HS-5 (cell line): ENCODE results near the gene IL17RE.
"Not testable (repeated sequence)": the region's sequence is repeated elsewhere in the genome, so short reads cannot be mapped to it uniquely, and the experiment has no call there.

Source experiments
- DNase-seq: peaks from one replicate; pipeline ENCODE4 v3.0.0-alpha.2; 2012; ENCODE audit warnings: low read depth

The IL17RE gene, protein sequence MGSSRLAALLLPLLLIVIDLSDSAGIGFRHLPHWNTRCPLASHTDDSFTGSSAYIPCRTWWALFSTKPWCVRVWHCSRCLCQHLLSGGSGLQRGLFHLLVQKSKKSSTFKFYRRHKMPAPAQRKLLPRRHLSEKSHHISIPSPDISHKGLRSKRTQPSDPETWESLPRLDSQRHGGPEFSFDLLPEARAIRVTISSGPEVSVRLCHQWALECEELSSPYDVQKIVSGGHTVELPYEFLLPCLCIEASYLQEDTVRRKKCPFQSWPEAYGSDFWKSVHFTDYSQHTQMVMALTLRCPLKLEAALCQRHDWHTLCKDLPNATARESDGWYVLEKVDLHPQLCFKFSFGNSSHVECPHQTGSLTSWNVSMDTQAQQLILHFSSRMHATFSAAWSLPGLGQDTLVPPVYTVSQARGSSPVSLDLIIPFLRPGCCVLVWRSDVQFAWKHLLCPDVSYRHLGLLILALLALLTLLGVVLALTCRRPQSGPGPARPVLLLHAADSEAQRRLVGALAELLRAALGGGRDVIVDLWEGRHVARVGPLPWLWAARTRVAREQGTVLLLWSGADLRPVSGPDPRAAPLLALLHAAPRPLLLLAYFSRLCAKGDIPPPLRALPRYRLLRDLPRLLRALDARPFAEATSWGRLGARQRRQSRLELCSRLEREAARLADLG

GRCh38 chr3:9902372-9903237 lies at the start of gene IL17RE:
Gene IL17RE, plus strand, starts transcription at chr3:9902848. Its CDS starts 85 bp downstream, at chr3:9902933.
- DNase-seq = no peak

GRCh38 chr3:9854291-9854940 lies 48.2 kb upstream of the IL17RE start:
- DNase-seq = not testable (repeated sequence)

- DNase-seq = no peak
Observed at GRCh38 chr3:9855594-9855993, 47.1 kb upstream of the IL17RE start.

GRCh38 chr3:9859530-9860025 lies 43.1 kb upstream of the IL17RE start:
- no peak for DNase-seq

DNA sequence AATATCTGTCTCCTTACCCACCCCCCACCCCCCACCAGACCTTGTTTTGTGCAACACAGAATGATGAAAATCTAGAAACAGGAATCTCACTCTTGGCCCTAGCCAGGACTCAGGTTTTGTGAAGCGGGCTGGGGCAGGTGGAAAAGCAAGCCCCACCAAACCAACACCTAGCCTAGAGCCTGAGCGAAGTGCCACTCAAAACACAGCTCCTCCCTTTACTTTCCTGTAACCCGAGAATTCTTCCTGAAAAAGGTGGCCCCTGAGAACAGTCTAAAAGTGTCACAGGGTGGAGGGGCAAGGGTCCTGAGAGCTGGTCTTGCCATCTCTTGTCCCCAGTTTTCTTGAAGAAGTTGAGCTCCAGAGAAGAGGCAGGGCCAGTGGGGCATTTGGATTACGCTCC lies 41.4 kb upstream of the IL17RE start:
- DNase-seq = no peak

DNA sequence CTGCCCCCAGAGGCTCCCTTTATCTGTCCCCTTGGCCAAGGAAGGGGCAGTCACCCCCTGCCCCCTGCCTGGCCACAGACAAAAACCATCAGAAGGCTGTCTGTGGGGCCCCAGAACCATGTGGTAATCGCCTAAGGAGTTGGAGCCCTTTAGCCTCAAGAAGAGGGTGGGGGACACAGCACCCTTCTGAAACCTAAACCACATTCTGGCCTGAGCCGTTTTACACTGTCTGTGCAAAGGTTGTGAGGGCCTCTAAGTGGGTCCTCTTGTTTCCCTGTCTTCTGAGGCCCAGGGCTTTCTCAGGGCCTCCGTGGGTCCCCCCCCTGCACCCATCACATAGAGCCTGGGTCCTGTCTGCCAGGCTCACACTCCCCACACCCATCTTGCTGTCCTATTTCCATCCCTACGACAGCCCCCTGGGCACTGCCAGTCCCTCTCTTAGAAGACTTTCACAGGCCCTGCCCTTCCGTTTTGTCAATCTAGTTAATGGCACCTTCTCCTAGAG lies 41.0 kb upstream of the IL17RE start:
- no peak for DNase-seq

GRCh38 chr3:9862391-9863057 lies 40.1 kb upstream of the IL17RE start:
- no peak for DNase-seq

DNA sequence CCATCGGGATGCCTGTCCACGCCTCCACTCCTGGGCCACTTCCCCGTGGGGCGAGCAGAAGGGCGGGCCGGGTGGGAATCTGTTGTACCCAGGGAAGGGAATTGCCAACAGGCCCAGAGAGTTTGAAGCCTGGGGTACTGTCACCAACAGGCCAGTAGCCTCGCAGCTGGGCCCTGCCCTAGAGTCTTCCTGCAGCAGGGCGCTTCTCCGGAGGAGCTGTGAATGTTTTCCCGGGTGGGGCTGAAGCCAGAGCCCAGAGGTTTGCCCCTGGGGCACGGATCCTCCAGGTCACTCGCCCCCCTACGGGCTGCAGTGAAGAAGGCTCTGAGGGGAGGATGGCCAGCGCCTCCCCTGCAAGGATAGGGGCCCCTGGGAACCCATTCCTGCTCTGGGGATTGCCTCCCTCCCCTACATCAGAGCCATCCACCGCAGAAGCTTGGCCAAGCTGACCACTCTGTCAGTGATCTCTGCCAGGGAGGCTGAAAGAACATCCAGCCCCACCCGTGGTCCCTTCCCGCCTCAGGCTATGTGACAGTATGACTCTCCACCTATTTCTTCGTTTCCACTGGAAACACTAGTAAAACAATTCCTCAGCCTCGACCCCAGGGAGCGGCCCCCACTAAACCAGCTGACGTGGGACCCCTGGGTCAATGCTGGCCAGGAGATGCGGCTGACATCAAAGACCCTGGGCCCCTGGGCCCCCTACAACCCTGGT lies 39.4 kb upstream of the IL17RE start:
- DNase-seq = no peak

GRCh38 chr3:9864200-9864927 lies 38.3 kb upstream of the IL17RE start:
- no peak for DNase-seq

DNA sequence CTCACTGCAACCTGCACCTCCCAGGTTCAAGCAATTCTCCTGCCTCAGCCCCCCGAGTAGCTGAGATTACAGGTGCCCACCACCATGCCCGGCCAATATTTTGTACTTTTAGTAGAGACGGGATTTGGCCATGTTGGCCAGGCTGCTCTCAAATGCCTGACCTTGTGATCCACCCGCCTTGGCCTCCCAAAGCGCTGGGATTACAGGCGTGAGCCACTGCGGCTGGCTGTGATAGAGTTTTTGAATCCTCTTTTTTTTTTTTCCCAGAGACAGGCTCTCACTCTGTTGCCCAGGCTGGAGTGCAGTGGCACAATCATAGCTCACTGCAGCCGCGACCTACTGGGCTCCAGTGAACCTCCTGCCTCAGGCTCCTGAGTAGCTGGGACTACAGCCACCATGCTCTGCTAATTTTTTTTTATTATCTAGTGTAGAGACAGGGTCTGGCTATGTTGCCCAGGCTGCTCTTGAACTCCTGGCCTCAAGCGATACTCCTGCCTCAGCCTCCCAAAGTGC lies 37.5 kb upstream of the IL17RE start:
- not testable (repeated sequence) for DNase-seq

DNA sequence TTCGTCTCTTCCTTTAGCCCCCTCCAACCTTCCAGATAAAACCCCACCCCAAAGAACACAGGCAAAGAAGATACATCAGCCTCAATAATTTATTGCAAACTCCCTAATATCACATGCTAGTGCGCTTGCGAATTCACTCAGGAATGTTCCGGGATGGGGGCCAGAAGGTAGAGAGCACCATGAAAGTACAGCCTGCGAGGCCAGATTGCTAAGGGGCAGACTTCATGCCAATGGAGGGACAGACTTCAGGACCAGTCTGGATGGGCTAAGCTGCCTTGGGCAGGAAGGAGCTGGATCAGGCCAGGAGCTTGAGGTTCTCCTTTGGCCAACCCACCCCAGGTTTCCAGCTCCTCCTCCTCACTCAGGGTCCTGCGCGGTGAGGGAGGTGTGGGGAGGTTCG lies 36.0 kb upstream of the IL17RE start:
- no peak for DNase-seq

GRCh38 chr3:9867106-9867505 lies 35.5 kb upstream of the IL17RE start:
- no peak for DNase-seq

DNA sequence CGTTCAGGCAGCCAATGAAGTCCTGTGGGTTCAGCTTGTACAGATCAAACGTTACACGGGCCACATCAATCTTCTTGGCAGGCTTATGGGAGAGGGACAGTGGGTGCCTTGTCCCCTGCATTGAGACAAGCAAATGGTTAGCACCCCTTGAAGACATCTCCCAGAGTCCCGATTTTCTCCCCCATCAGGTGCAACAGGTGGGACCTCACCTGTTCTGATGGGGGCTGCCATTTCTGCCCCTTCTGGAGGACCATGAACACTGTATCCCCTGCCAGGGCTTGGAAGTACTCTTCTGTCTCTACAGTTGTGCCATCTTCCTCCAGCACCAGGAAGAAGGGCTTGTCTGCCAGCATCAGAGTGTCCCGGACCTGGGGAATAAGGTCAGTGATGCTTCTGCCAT lies 32.7 kb upstream of the IL17RE start:
- DNase-seq = no peak

- DNase-seq = peak; percentile 55
Observed at GRCh38 chr3:9870978-9871377, 31.7 kb upstream of the IL17RE start.

- not testable (repeated sequence) for DNase-seq
Observed at GRCh38 chr3:9872067-9872466, 30.6 kb upstream of the IL17RE start.

GRCh38 chr3:9875448-9875847 lies 27.2 kb upstream of the IL17RE start:
- DNase-seq = no peak

GRCh38 chr3:9876255-9876654 lies 26.4 kb upstream of the IL17RE start:
- DNase-seq = not testable (repeated sequence)

DNA sequence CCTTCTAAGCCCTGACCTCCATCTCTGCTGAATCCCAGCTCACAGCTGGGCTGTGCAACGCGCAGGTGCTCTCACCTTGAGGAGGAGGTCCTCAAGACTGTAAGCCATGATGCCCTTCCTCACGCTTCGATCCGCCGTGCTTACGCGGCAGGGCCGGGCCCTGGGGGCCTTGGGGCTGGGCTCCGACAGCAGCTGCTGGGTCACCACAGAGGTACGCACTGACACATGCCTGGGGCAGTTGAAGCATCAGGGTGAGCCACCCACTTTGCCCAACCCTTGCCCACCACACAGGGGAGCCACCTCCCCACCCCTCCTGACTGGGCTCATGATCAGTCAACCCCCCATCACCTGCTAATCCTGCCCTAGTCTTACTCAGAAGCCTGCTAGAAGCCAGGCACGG lies 25.7 kb upstream of the IL17RE start:
- no peak for DNase-seq

GRCh38 chr3:9878700-9879099 lies 23.9 kb upstream of the IL17RE start:
- no peak for DNase-seq
